T-helper 1 cell treated with Interleukin-12 subunit alpha and Interleukin-12 subunit beta and Interleukin-4 antibody, amounts not matched to agents 30 ng/mL and 1 ng/mL, for 36 hours (primary cell): ENCODE results near the gene CLIC5. TPM values are rescaled to one million over a fixed set of nuclear protein-coding genes. Genes with fewer than 3 reads are reported as not detected.

ENCODE experiments used
- intact Hi-C: fragments of 100-400 bp; cut with micrococcal nuclease; formaldehyde crosslinking; loops from one replicate; pipeline ENCODE4 v1.15.1; 2024
- total RNA-seq: library from RNA; stranded (reverse); gene quantifications from 2 replicates; pipeline ENCODE4 v1.2.3, GENCODE V29; 2022

CLIC5 gene
- total RNA-seq, result 4.3 and 4.4 TPM in 2 replicates

- intact Hi-C loops, result loop anchor here (1.0 to 10.0 kb wide), 5 partner anchors 185 to 1751 kb away; partner anchors contain the start of gene NFKBIE
These were observed at the start of gene CLIC5 for GRCh38 chr6:46015119-46015968. Gene CLIC5, minus strand, starts transcription at chr6:46015860. Its CDS starts 318 bp downstream, at chr6:46015542.

- intact Hi-C loops, result no loop called here
These were observed 47.3 kb upstream of the CLIC5 start for GRCh38 chr6:46062991-46063390.

DNA sequence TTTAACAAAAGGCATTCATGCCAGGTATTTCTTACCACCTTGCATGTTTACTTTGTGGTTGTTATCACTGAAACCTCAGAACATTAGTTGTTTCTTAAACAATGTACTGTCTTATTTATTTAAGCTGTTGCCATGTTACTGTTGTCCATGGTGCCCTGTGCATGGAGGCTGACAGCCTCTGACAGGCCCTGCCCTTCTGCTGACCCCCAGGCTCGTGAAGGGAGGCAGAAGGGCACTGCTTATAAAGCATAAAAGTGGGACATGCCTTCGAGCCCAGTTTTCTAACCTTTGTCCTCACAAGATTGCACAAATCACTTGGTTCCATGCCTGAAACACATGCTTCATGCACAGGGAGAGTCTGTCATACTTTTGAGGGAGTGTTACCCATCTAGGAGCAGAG is 46.7 kb upstream of the CLIC5 start:
- intact Hi-C loops, result no loop called here

- intact Hi-C loops, result no loop called here
These were observed 45.8 kb upstream of the CLIC5 start for GRCh38 chr6:46061497-46061896.

- intact Hi-C loops, result no loop called here
These were observed 43.9 kb upstream of the CLIC5 start for GRCh38 chr6:46059608-46060007.

GRCh38 chr6:46058951-46059350 is 43.3 kb upstream of the CLIC5 start:
- intact Hi-C loops, result no loop called here

GRCh38 chr6:46057792-46058191 is 42.1 kb upstream of the CLIC5 start:
- intact Hi-C loops, result no loop called here

- intact Hi-C loops, result no loop called here
These were observed 41.4 kb upstream of the CLIC5 start for GRCh38 chr6:46056906-46057529.

DNA sequence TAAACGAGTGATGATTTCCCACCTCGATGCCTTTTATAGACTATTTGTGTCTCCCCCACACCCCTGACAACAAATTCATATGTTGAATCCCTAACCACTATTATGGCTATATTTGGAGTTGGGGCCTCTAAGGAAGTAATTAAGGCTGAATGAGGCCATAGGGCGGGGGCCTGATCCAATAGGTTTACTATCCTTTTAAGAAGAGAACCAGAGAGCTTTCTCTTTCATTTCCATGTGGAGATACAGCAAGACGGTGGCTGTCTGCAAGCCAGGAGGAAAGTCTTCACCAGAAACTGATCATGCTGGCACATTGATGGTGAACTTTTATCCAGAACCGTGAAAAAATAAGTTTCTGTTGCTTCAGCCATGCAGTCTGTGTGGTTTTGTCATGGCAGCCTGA is 38.9 kb upstream of the CLIC5 start:
- intact Hi-C loops, result no loop called here

GRCh38 chr6:46053039-46053933 is 37.6 kb upstream of the CLIC5 start:
- intact Hi-C loops, result no loop called here

DNA sequence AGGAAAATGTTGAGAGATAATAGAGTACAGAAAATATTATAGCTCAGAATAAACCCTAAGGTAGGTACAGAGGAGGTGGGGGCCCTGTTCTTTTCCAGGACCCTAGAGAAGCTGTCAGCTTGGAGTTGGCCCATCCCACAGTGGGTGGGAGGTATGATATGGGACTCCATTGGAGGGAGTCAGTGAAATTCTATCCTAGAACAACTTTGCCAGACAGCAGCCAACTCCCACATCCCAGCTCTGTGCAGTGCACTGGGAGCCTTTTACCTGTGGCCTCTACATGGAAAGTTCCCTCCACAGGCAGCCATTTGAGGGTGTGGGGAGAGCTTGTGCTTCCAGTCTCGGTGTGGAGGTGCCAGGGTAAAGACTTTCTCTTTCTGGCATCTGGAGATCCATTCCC is 36.8 kb upstream of the CLIC5 start:
- intact Hi-C loops, result no loop called here

DNA sequence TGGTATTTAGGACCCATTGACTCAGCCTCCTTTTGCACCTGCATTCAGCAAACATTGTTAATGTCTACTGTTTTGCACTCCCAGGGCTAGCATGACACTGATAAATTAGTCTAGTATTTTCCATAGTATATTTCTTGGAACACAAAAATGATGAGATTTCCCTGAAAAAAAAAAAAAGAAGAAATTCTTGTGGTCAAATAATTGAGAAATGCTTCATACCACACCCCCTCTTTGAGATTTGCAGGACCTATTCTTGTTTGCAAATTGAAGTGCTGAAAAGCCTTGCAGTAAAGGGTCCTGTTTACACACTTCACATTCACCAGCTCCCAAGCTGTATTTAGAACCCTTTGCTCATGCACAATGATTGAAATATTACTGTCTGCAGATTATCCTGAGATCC is 36.3 kb upstream of the CLIC5 start:
- intact Hi-C loops, result no loop called here

DNA sequence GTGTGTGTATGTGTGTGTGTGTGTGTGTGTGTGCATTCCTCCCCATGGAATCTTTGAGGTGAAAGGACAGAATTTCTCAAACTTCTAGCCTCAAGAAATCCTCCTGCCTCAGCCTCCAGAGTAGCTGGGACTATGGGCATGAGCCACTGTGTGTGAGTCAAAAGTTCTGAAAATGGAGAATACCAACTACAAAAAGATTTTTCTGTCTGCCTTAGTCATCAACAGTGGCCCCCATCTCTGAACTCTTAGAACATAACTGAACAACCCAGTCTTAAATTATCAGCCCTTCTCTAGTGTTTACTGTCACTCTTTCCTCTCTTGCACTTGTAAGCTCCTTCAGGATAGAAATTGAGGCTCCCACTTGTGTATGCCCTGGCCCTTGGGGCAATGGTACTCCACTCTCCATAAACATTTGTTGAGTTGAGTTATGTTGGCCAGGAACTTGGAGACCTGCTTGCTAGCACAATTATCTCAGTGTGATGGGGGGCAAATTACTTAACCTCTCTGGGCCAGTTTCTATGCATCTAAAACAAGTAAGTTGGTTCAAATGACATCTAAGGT is 35.3 kb upstream of the CLIC5 start:
- intact Hi-C loops, result no loop called here

DNA sequence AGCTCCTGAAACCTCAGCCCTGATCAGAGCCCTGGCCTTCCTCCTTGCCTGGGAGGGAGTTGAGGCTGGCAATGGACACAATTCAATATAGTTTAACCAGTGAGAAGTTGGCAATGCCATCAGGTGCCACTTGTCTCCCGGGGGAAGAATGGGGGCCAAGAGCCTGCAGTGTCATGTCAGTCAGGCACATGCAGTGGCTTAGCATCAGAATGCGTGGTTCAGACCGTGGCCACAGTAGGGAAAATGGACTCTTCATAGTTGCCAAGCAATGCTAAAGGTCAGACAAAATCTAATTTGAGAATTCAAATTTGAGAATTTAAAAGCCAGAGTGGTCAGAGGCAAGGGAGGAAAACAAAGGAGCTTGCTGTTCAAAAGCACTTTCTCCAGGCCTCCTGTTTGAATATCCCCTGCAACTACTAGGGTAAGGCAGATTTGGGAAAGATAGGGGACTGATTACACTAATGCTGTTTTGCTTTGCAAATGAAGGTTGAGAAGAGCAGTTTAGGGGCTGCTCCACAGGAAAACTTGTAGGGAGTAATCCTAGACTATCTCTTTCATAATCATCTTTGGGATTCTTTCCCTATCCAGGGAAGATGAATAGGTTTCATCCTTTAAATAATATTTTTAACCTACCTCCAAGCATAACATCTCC is 33.1 kb upstream of the CLIC5 start:
- intact Hi-C loops, result no loop called here

- intact Hi-C loops, result no loop called here
These were observed 31.0 kb upstream of the CLIC5 start for GRCh38 chr6:46046558-46047174.

DNA sequence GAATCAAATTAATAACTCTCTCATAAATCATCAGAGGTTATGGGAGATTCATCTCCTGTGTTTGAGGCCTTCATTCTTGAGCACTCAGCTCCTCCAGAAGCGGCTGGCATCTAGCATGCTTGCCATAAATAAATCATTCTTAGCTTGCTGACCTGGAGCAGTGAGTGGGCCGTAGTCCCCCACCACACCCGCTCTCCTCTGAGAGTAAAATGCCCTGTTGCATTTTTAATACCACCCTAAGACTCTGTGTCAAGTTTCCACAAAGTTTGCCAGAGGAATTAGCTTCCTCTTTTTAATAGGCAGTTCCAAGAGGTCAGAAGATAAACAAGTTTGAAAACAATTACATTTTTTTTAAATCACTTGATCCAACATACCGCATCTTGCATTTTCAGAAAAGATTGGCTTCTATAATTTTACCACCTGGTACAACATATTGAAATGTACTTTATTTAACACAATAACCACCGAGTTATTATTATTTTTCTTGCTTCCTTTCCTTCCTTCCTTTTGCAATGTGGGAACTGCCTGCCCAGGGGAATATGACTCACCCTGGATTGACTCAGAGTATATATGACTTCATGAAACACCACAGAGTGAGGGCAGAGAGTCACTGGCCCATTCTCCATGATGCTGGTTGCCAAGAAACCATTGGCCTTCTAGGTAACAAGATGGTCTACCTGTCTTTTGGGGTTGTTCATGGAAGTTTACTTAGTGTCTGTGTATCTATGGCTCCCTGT is 29.4 kb upstream of the CLIC5 start:
- intact Hi-C loops, result loop anchor here (5.0 kb wide), 3 partner anchors 47 to 737 kb away; no protein-coding TSS in a partner anchor

DNA sequence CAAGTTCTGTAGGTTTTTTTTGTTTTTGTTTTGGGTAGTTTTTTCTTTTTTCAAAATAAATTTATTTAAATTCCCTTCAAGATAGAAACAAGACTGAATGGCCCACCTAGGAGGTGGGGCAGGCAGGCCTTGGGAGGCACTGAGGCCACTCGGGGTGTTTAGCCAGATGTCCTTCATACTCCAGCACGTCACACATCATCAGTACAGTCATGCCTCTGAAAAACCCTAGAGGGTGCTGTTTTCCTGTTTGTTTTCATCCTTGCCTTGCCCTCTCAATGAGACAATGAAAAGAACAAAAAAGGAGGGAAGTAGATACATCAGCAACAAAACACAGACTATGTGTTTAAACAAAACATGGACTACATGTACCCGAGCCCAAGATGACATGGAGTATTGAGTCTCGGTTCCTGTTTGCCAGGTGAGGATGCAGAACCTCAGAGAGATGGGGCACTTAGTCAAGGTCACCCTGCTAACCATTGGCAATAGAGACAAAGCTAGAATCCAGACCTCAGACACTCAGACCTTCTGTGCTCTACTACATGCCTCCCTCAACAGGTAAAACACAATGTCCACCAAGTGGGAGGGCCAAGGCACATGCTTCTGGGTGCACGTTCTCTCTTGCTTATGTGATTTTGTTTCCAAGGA is 26.8 kb upstream of the CLIC5 start:
- intact Hi-C loops, result loop anchor here (1.0 to 5.0 kb wide), 5 partner anchors 50 to 740 kb away; partner anchors contain the start of gene ENPP4

GRCh38 chr6:46040288-46040687 is 24.6 kb upstream of the CLIC5 start:
- intact Hi-C loops, result loop anchor here (5.0 kb wide), 3 partner anchors 52 to 742 kb away; no protein-coding TSS in a partner anchor

DNA sequence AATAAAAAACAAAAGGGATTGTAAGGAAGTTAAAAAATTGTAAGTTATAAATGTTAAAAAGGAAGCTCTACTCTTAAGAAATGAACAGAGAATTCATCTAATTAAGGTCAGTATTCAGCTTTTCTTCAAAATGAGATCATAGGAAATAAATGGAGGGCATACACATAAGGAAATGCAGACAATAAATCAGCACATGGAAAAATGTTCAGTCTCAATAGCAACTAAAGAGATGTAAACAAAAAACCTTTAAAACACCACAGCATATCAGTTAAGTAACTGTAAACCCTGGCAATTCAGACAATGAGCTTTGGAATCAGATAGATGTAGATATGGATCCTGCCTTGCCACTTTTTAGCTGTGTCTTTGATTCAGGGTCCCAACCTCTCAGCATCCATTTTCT is 24.0 kb upstream of the CLIC5 start:
- intact Hi-C loops, result loop anchor here (5.0 kb wide), 3 partner anchors 53 to 743 kb away; no protein-coding TSS in a partner anchor
